HPDE6-E6E7 (cell line): Measurements from ENCODE around the gene EFNA2.
"Not testable (repeated sequence)": the region's sequence is repeated elsewhere in the genome, so short reads cannot be mapped to it uniquely, and the experiment has no call there.

Experiments
- DNase-seq: peaks from one replicate; pipeline ENCODE4 v3.0.0; 2011; ENCODE audit warnings: missing footprints; ENCODE audit errors: extremely low spot score

EFNA2 gene

GRCh38 chr19:1298235-1298634 is 12.6 kb downstream of the EFNA2 start:
- no peak for DNase-seq

GRCh38 chr19:1299801-1300200 is 14.1 kb downstream of the EFNA2 start:
- DNase-seq: no peak

GRCh38 chr19:1300744-1301490 is 15.2 kb downstream of the EFNA2 start:
- no peak for DNase-seq

GRCh38 chr19:1302533-1303239 is 17.0 kb downstream of the EFNA2 start:
- no peak for DNase-seq

- no peak for DNase-seq
Observed at GRCh38 chr19:1304197-1304924, 18.7 kb downstream of the EFNA2 start.

- not testable (repeated sequence) for DNase-seq
Observed at GRCh38 chr19:1305354-1305753, 19.7 kb downstream of the EFNA2 start.

- no peak for DNase-seq
Observed at GRCh38 chr19:1307320-1307719, 21.6 kb downstream of the EFNA2 start.

- no peak for DNase-seq
Observed at GRCh38 chr19:1307755-1308303, 22.2 kb downstream of the EFNA2 start.

GRCh38 chr19:1308718-1309117 is 23.0 kb downstream of the EFNA2 start:
- DNase-seq: no peak

GRCh38 chr19:1309977-1310852 is 24.5 kb downstream of the EFNA2 start:
- no peak for DNase-seq

- DNase-seq: no peak
Observed at GRCh38 chr19:1310853-1311180, 25.1 kb downstream of the EFNA2 start.

- no peak for DNase-seq
Observed at GRCh38 chr19:1311543-1312091, 25.9 kb downstream of the EFNA2 start.

GRCh38 chr19:1312767-1313694 is 27.4 kb downstream of the EFNA2 start:
- DNase-seq: peak; percentile 84

GRCh38 chr19:1313695-1314613 is 28.3 kb downstream of the EFNA2 start:
- no peak for DNase-seq

- peak; percentile 62 for DNase-seq
Observed at GRCh38 chr19:1315470-1316166, 29.9 kb downstream of the EFNA2 start.

- no peak for DNase-seq
Observed at GRCh38 chr19:1316466-1316865, 30.8 kb downstream of the EFNA2 start.

GRCh38 chr19:1317274-1318003 is 31.8 kb downstream of the EFNA2 start:
- no peak for DNase-seq
